ENCODE data around the gene GTF2A1L.

Gene GTF2A1L

DNA sequence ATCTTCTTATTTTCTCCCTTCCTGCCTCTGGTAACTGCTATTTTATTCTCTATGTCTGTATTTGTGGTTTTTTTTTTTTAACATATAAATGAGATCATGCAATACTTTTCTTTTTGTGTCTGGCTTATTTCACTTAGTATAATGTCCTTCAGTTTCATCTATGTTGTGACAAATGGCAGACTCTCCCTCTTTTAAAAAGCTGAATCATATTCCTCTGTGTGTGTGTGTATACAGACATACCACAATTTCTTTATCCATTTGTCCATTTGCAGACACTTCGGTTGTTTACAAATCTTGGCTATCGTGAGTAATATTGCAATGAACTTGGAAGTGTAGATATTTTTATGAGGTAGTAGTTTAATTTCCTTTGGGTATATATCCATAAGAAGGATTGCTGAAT, 7.0 kb downstream of the GTF2A1L start:
- in situ Hi-C loops (cut with MboI; ENCODE audit: low sequenced_read_pairs, unreplicated experiment) = no loop called here

DNA sequence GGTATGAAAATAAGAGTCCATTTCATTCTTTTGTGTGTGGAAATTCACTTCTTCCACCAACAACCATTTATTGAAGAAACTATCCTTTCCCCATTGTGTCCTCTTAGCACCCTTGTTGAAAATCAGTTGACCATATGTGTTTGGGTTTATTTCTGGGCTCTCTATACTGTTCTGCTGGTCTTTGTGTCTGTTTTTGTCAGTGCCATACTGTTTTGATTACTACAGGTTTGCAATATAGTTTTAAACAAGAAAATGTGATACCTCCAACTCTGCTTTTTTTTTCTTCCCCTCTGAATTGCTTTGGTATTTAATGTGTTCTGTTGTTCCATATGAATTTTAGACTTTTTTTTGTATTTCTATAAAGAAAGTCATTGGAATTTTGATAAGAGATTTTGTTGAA, 8.4 kb downstream of the GTF2A1L start:
- TF ChIP-seq, protein P1, sequence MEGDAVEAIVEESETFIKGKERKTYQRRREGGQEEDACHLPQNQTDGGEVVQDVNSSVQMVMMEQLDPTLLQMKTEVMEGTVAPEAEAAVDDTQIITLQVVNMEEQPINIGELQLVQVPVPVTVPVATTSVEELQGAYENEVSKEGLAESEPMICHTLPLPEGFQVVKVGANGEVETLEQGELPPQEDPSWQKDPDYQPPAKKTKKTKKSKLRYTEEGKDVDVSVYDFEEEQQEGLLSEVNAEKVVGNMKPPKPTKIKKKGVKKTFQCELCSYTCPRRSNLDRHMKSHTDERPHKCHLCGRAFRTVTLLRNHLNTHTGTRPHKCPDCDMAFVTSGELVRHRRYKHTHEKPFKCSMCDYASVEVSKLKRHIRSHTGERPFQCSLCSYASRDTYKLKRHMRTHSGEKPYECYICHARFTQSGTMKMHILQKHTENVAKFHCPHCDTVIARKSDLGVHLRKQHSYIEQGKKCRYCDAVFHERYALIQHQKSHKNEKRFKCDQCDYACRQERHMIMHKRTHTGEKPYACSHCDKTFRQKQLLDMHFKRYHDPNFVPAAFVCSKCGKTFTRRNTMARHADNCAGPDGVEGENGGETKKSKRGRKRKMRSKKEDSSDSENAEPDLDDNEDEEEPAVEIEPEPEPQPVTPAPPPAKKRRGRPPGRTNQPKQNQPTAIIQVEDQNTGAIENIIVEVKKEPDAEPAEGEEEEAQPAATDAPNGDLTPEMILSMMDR (IDR thresholded peaks at IDR 0.05; ENCODE audit: borderline replicate concordance, control extremely low read depth, extremely low read depth, insufficient read depth, missing control alignments) = no peak
- in situ Hi-C loops (cut with MboI; ENCODE audit: low sequenced_read_pairs, unreplicated experiment) = no loop called here
- DNase-seq (ENCODE audit: low spot score) = no peak

More for the DNA sequence above, 7.0 kb downstream of the GTF2A1L start:
- TF ChIP-seq, protein P1 (IDR thresholded peaks at IDR 0.05; ENCODE audit: borderline replicate concordance, control extremely low read depth, extremely low read depth, insufficient read depth, missing control alignments) = no peak
- no peak for DNase-seq (ENCODE audit: low spot score)

DNA sequence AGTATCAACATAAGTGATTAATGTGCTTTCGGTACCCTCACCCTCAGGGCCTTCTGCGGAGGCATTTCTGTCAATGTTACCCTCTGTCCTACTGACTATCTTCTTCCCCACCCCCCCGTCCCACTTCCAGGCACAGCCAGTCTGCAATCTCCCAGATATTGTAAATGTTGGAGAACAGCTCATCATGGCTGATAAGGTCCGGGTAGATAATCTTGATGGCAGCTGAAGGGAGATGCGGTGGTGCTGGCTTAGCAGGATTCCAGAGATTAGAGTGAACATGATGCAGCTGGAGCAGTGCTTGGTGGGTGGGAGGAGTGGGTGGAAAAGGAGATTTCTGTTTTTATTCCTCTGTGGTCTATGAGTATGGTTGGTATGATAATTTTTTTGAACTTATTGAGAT, 15.5 kb downstream of the GTF2A1L start:
- TF ChIP-seq, protein P1 (IDR thresholded peaks at IDR 0.05; ENCODE audit: borderline replicate concordance, control extremely low read depth, extremely low read depth, insufficient read depth, missing control alignments) = no peak
- in situ Hi-C loops (cut with MboI; ENCODE audit: low sequenced_read_pairs, unreplicated experiment) = no loop called here
- DNase-seq (ENCODE audit: low spot score) = no peak

DNA sequence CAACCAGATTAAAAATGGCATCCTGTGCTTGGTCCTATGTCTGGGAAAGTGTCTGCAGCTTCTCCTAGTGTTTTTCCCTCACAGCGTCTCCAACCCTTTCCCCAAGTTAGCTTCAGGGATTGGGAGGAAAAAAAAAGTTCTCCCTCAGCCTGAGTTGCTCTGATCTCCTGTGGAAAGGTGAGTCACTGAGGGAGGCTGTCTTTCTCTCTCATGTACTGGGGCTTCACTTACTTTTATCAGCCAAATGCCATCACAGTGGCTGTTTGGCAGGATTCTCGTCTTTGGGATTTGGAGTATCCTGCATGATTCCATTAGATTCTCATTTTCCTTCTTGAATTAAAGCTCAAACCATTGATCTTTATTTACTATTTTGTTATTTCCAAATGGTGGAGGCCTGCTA, 18.1 kb downstream of the GTF2A1L start:
- DNase-seq (ENCODE audit: low spot score) = no peak
- in situ Hi-C loops (cut with MboI; ENCODE audit: low sequenced_read_pairs, unreplicated experiment) = no loop called here
- TF ChIP-seq, protein P1 (IDR thresholded peaks at IDR 0.05; ENCODE audit: borderline replicate concordance, control extremely low read depth, extremely low read depth, insufficient read depth, missing control alignments) = no peak

DNA sequence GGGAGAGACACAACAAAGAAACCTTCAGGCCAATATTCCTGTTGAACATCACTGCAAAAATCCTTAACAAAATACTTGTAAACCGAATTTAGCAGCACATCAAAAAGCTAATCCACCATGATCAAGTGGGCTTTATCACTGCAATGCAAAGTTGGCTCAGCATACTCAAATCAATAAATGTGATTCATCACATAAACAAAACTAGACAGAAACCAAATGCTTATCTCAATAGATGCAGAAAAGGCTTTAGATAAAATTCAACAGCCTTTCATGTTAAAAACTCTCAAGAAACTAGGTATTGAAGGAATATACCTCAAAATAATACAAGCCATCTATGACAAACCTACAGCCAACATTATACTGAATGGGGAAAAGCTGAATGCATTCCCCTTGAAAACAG, 20.6 kb downstream of the GTF2A1L start:
- no peak for DNase-seq (ENCODE audit: low spot score)
- TF ChIP-seq, protein P1 (IDR thresholded peaks at IDR 0.05; ENCODE audit: borderline replicate concordance, control extremely low read depth, extremely low read depth, insufficient read depth, missing control alignments) = no peak
- in situ Hi-C loops (cut with MboI; ENCODE audit: low sequenced_read_pairs, unreplicated experiment) = no loop called here

DNA sequence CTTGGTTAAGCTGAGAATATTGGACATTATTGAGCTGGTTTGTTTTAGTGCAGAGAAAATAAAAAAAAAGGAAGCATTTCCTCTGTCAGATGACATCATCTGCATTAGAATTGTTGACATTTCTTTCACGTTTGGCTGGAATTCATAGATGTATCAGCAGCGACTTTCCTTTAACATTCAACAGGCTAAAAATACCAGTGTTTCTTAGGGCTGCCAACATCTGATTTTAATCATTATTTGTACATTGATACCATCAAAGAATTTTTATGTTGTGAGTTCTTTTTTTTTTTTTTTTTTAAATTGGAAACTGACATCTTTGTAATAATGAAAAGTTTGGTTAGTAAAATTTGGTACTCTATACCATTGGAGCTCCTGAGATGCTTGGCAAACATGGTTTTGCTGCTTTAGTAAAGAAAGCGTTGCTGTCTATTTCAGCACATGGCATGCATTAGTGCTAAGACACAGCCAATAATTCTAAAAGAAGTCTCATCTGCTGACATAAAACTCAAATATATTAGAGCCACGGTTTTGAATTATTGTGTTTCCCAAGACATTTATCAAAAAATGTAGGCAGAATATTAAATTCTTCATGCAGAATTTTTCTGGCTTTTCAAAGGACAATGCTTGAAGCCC, 33.6 kb downstream of the GTF2A1L start:
- TF ChIP-seq, protein P1 (IDR thresholded peaks at IDR 0.05; ENCODE audit: borderline replicate concordance, control extremely low read depth, extremely low read depth, insufficient read depth, missing control alignments) = no peak
- no peak for DNase-seq (ENCODE audit: low spot score)
- in situ Hi-C loops (cut with MboI; ENCODE audit: low sequenced_read_pairs, unreplicated experiment) = no loop called here
